Measurements from ENCODE around the gene SFTA2. TPM values are rescaled to one million over a fixed set of nuclear protein-coding genes. Genes with fewer than 3 reads are reported as not detected.

Gene SFTA2
- total and polyA plus RNA-seq, 2 experiments from 2014 or later: not detected

DNA sequence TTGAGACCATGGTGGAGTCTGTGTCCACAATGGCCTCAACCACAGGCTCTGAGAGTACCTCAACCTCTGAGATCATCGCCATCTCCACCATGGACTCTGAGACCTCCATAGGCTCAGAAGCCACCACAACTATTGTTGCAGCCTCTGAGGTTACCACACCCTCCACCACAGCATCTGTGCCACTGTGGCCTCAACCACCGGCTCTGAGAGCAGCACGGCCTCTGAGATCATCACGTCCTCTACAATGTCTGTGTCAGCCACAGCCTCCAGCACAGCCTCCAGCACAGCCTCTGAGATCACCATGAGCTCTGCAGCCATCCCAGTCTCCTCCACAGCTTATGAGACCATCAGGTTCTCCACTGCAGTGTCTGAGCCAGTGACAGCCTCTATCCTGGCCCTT is 32.1 kb upstream of the SFTA2 start:
- 63 to 75% methylated on average over 4 of the region's 4 CpGs for WGBS, 2 experiments (ENCODE audit: low coverage in 1 of 2, low lambda C conversion rate in 2 of 2, missing lambda C conversion rate in 2 of 2)
- Histone ChIP-seq H3K4me2 (ENCODE audit: unreplicated experiment) (no peak overlapping the region), H3K4me3 (no peak overlapping the region), H3K79me2 (ENCODE audit: insufficient read depth) (no peaks in the 10 kb centered on the region), H3K4me1 (ENCODE audit: insufficient read depth) (no peaks in the 10 kb centered on the region), H3K27ac (no peak overlapping the region), H3K27me3 (replicated peaks; ENCODE audit: insufficient read depth) (peaks cover 20% of the 10 kb centered on the region), H3K36me3 (ENCODE audit: low read depth) (no peaks in the 10 kb centered on the region), H3K9me3 (ENCODE audit: low read depth) (no peaks in the 10 kb centered on the region), H3K9me2 (ENCODE audit: insufficient read depth) (no peaks in the 10 kb centered on the region), H3F3A (ENCODE audit: insufficient read depth) (peaks cover 4% of the 10 kb centered on the region; the same call in 1 of the 2 replicates), H4K20me1 (ENCODE audit: insufficient read depth) (no peaks in the 10 kb centered on the region), H2AFZ (no peak overlapping the region), H3K9ac (no peak overlapping the region)
- in situ Hi-C loops (cut with MboI): no loop called here
- no peak for DNase-seq
- no peak for TF ChIP-seq EZH2phosphoT487 (IDR thresholded peaks at IDR 0.05; ENCODE audit: insufficient read depth, low read depth)

DNA sequence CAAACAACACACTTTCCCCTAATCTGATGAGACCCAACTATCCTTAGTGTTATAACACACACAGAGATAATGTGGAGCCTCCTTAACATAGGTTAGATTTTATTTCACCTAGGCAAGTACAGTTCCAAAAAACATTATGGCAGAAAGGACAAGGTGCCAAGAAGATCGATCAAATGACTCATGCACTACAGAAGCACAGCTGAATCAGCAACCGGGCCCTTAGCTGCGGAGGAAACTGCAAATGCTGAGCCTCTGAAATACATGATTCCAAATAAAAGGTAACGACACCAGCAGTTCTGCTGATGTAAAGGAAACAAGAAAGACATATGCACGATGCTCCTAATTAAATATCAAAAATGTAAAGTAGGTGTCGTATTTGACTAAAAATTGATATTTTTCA is 31.7 kb upstream of the SFTA2 start:
- no peaks in the 10 kb centered on the region for H3K79me2 ChIP-seq (ENCODE audit: insufficient read depth)
- H3K4me1 ChIP-seq (ENCODE audit: insufficient read depth): no peaks in the 10 kb centered on the region
- H3K4me3 ChIP-seq: no peak overlapping the region
- peaks cover 20% of the 10 kb centered on the region for H3K27me3 ChIP-seq (replicated peaks; ENCODE audit: insufficient read depth)
- H3K9me3 ChIP-seq (ENCODE audit: low read depth): no peaks in the 10 kb centered on the region
- peak; percentile 18 for DNase-seq
- peaks cover 4% of the 10 kb centered on the region; the same call in 1 of the 2 replicates for H3F3A ChIP-seq (ENCODE audit: insufficient read depth)
- no peak overlapping the region for H2AFZ ChIP-seq
- TF ChIP-seq EZH2phosphoT487 (IDR thresholded peaks at IDR 0.05; ENCODE audit: insufficient read depth, low read depth) (no peak), EZH2 (IDR thresholded peaks at IDR 0.05; ENCODE audit: insufficient read depth, poor library complexity, severe bottlenecking) (no peak)
- in situ Hi-C loops (cut with MboI): no loop called here
- WGBS, 2 experiments (ENCODE audit: low coverage in 1 of 2, low lambda C conversion rate in 2 of 2, missing lambda C conversion rate in 2 of 2): 57 to 62% methylated on average over 6 of the region's 6 CpGs
- no peak overlapping the region for H3K27ac ChIP-seq
- no peaks in the 10 kb centered on the region for H4K20me1 ChIP-seq (ENCODE audit: insufficient read depth)
- H3K9me2 ChIP-seq (ENCODE audit: insufficient read depth): no peaks in the 10 kb centered on the region
- no peaks in the 10 kb centered on the region for H3K36me3 ChIP-seq (ENCODE audit: low read depth)
- H3K4me2 ChIP-seq (ENCODE audit: unreplicated experiment): no peak overlapping the region
- no peak overlapping the region for H3K9ac ChIP-seq

DNA sequence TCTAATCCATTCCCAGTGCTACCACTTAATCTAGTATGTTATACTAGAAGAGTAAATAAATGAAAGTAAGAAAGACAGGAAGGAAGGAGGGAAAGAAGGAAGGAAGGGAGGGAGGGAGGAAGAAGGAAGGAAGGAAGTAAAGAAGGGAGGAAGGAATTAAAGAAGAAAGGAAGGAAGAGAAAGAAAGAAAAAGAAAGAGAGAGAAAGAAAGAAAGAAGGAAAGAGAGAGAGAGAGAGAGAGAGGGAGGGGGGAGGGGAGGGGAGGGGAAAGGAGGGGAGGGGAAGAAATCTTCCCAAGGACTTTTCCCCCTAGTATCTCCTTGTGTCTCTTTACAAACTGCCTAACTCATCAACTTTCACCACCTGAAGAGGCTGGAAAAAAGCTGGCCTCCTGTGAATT is 30.7 kb upstream of the SFTA2 start:
- no peaks in the 10 kb centered on the region for H3K9me3 ChIP-seq (ENCODE audit: low read depth)
- H3F3A ChIP-seq (ENCODE audit: insufficient read depth): no peaks in the 10 kb centered on the region
- no peak overlapping the region for H2AFZ ChIP-seq
- no peak overlapping the region for H3K4me3 ChIP-seq
- H3K27me3 ChIP-seq (replicated peaks; ENCODE audit: insufficient read depth): peaks cover 22% of the 10 kb centered on the region
- TF ChIP-seq EZH2phosphoT487 (IDR thresholded peaks at IDR 0.05; ENCODE audit: insufficient read depth, low read depth) (no peak), EZH2 (IDR thresholded peaks at IDR 0.05; ENCODE audit: insufficient read depth, poor library complexity, severe bottlenecking) (no peak)
- no peaks in the 10 kb centered on the region for H3K9me2 ChIP-seq (ENCODE audit: insufficient read depth)
- DNase-seq: no peak
- H3K79me2 ChIP-seq (ENCODE audit: insufficient read depth): no peaks in the 10 kb centered on the region
- no peaks in the 10 kb centered on the region for H3K4me1 ChIP-seq (ENCODE audit: insufficient read depth)
- H3K36me3 ChIP-seq (ENCODE audit: low read depth): no peaks in the 10 kb centered on the region
- in situ Hi-C loops (cut with MboI): no loop called here
- H3K27ac ChIP-seq: no peak overlapping the region
- no peak overlapping the region for H3K9ac ChIP-seq
- H4K20me1 ChIP-seq (ENCODE audit: insufficient read depth): no peaks in the 10 kb centered on the region
- H3K4me2 ChIP-seq (ENCODE audit: unreplicated experiment): no peak overlapping the region

DNA sequence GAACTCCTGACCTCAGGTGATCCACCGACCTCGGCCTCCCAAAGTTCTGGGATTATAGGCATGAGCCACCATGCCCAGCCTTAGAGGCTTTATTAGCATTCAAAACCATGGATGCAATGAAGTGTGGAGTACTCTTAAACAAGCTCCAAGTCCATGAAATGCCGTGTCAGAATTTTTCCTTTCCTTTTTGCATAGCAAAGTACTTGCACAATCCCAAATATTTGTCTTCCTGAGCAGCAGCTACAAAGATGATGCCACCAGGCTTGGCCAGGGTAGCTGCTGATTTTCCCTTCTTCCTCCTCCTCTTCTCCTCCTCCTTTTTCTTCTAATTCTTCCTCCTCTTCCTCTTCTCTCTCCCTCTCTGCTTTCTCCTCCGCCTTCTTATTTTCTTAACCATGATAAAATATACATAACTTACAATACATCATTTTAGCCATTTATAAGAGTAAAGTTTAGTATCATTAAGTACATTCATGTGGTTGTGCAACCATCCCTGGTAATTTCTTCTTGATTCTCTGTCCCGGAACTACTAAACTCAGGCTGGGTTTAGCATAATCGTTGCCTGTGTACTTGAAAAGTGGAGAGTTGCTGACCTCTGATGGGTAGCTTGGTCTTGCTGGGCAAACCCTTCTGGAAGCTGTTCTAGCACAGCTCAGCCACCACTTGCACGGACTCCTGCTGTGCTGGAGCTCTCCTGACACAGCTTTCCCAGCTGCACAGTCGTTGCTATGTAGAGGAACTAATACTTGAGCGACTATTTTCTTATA is 29.1 kb upstream of the SFTA2 start:
- DNase-seq: peak; percentile 67
- in situ Hi-C loops (cut with MboI): no loop called here
- H3K4me3 ChIP-seq: no peak overlapping the region

More for the DNA sequence above, 29.1 kb upstream of the SFTA2 start:
- Histone ChIP-seq H3K9me3 (ENCODE audit: low read depth) (no peaks in the 10 kb centered on the region), H3K4me1 (ENCODE audit: insufficient read depth) (no peaks in the 10 kb centered on the region), H3K27me3 (replicated peaks; ENCODE audit: insufficient read depth) (peaks cover 35% of the 10 kb centered on the region), H3K36me3 (ENCODE audit: low read depth) (no peaks in the 10 kb centered on the region), H3F3A (ENCODE audit: insufficient read depth) (no peaks in the 10 kb centered on the region), H2AFZ (no peak overlapping the region), H4K20me1 (ENCODE audit: insufficient read depth) (no peaks in the 10 kb centered on the region), H3K27ac (no peak overlapping the region), H3K79me2 (ENCODE audit: insufficient read depth) (no peaks in the 10 kb centered on the region), H3K9ac (no peak overlapping the region), H3K4me2 (ENCODE audit: unreplicated experiment) (no peak overlapping the region), H3K9me2 (ENCODE audit: insufficient read depth) (no peaks in the 10 kb centered on the region)
- TF ChIP-seq EZH2phosphoT487 (IDR thresholded peaks at IDR 0.05; ENCODE audit: insufficient read depth, low read depth) (no peak), EZH2 (IDR thresholded peaks at IDR 0.05; ENCODE audit: insufficient read depth, poor library complexity, severe bottlenecking) (no peak)
- 48 to 52% methylated on average over 9 of the region's 9 CpGs for WGBS, 2 experiments (ENCODE audit: low coverage in 1 of 2, low lambda C conversion rate in 2 of 2, missing lambda C conversion rate in 2 of 2)

Measured in GM23248 (cell line).